ENCODE results near the gene SPCS2.
"Not testable (repeated sequence)": the region's sequence is repeated elsewhere in the genome, so short reads cannot be mapped to it uniquely, and the experiment has no call there.

SPCS2 gene

DNA sequence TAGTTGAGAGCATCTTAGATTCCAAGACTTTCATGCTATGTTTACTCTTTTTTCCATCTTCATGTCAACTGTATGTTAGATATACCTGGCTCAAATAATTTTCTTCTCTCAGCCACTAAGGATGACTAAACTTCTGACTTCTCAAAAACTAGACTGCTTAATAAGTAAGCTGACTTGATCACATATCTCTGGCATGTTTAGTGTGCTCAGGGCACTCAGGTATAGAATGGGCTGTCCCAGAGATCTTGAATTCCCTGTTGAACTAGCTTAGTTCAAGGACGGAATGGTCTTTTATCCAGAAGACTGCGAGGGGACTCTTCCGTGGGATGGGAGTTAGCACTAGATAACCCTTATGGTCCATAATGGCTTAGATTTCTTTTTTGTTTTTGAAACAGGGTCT is 52.6 kb downstream of the SPCS2 start:
- DNase-seq (ENCODE audit: low read depth in 2 of 2): no peak

- DNase-seq (ENCODE audit: low read depth in 2 of 2): no peak
Measured at GRCh38 chr11:75002516-75002915, 53.5 kb downstream of the SPCS2 start.

GRCh38 chr11:75004215-75004614 is 55.1 kb downstream of the SPCS2 start:
- DNase-seq (ENCODE audit: low read depth in 2 of 2): no peak

DNA sequence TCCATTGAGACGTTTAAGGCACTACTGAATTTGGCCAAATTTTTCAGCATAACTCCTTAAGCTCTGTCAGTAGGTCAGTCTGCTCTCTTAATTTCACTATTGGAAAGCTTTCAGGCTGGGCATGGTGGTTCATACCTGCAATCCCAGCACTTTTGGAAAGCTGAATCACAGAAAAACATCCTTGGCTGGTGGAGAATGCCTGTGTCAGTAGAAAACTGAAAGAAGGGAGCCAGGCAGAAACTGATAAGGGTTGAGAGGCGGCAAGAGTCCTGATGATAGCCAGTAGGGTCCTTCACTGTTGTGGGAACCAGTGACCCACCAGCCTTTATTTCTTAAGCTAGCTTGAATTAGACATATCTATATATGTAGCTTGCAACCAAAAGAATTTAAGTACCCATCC is 62.3 kb downstream of the SPCS2 start:
- no peak for DNase-seq (ENCODE audit: low read depth in 2 of 2)

GRCh38 chr11:75011872-75012271 is 62.8 kb downstream of the SPCS2 start:
- no peak for DNase-seq (ENCODE audit: low read depth in 2 of 2)

GRCh38 chr11:75013051-75013450 is 64.0 kb downstream of the SPCS2 start:
- no peak for DNase-seq (ENCODE audit: low read depth in 2 of 2)

- no peak for DNase-seq (ENCODE audit: low read depth in 2 of 2)
Measured at GRCh38 chr11:75014129-75014528, 65.1 kb downstream of the SPCS2 start.

GRCh38 chr11:75019200-75019599 is 70.1 kb downstream of the SPCS2 start:
- DNase-seq (ENCODE audit: low read depth in 2 of 2): not testable (repeated sequence)

DNA sequence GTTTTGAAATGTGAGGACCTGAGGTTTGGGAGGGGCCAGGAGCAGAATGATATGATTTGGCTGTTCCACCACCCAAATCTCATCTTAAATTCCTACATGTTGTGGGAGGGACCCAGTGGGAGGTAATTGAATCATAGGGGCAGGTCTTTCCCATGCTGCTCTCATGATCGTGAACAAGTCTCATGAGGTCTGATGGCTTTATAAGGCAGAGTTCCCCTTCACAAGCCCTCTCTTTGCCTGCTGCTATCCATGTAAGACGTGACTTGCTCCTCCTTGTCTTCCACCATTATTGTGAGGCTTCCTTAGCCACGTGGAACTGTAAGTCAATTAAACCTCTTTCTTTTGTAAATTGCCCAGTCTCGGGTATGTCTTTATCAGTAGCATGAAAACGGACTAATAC is 71.3 kb downstream of the SPCS2 start:
- not testable (repeated sequence) for DNase-seq (ENCODE audit: low read depth in 2 of 2)

DNA sequence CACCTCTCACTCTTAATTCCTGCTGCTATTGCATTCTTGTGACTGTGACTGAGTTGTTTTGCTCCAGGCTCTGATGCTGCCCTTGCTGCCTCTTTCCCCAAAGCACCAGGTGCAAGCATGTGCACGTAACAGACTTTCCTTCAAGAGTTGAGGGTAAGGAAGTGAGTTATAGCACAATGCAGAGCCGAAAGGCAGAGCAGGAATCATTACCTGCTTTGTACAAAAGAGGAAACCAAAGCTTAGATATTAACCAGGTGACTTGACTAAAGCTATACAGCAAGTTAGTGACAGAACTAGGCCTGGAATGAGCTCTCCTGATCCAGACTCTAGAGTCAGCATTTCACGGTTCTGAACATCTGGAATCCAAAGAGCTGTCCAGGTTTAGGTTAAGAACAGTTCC is 73.2 kb downstream of the SPCS2 start:
- no peak for DNase-seq (ENCODE audit: low read depth in 2 of 2)

DNA sequence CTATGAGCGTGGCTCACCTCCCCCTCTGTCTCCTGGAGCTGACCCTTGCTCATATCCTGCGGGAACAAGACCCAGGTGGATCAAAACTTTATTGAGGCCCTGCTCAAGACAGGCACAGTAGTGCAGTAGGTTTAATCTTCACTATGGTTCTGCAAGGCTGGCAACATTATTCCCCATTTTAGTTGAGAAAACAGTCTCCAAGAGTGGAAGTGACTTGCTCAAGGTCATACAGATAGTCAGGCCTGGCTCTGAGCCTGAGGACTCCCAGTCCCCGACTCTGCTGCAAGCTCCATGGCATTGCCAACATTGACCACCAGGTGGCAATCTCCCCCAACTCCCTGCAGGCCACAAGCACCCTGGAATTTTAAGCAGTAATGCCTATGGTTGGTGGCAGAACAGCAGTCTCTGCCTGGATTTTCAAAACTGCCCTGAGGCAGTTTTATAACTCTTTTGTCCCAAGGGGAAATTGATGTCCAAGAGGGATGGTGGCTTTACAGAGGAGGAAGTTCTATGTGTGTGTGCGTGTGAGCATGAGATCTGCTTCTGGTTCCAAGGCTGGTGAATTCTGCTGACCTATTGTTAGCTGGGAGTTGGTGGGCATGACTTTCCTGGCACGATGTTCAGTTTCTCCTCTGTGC is 73.8 kb downstream of the SPCS2 start:
- peak; percentile 48 to 77 for DNase-seq (ENCODE audit: low read depth in 2 of 2)

GRCh38 chr11:75023446-75024067 is 74.5 kb downstream of the SPCS2 start:
- DNase-seq (ENCODE audit: low read depth in 2 of 2): no peak

DNA sequence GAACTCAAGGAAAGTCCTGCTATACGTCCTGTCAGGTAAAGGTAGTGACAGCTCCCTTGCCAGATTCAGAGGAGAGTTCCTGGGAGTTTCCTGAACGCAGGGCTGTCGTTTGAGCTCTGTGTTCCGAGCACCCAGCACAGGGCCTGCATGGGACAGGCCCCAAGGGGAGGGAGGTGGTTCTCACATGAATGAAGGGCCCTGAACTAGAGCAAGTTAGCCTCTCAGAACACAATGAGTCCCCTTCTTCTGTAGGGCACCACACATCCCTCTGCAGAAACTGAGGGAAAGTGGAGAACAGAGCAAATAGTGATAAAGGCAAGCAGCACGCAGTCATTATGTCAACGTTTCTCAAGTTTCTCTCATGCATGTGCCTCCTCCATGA is 75.0 kb downstream of the SPCS2 start:
- DNase-seq (ENCODE audit: low read depth in 2 of 2): no peak

DNA sequence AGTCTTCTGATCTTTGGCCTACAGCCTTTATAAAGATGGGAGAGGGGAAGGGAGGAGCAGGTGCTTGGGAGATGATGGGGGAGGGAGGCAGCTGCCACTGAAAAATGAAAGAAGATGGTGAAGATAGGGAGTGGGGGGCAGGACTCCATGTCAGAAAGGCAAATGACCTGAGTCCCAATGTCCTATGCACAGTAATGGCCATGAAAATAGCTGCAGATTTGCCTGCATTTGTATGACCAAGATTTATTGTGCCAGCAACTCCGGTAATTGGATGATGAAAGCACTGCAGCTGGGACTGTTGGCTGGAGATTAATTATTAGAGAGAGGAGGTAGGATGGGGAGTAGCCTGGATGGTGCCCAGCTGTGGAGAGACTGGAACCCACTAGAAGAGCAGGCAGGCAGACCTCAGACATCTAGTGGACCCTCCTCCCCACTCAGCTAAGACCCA is 75.7 kb downstream of the SPCS2 start:
- no peak for DNase-seq (ENCODE audit: low read depth in 2 of 2)

- DNase-seq (ENCODE audit: low read depth in 2 of 2): no peak
Measured at GRCh38 chr11:75025561-75025960, 76.5 kb downstream of the SPCS2 start.

DNA sequence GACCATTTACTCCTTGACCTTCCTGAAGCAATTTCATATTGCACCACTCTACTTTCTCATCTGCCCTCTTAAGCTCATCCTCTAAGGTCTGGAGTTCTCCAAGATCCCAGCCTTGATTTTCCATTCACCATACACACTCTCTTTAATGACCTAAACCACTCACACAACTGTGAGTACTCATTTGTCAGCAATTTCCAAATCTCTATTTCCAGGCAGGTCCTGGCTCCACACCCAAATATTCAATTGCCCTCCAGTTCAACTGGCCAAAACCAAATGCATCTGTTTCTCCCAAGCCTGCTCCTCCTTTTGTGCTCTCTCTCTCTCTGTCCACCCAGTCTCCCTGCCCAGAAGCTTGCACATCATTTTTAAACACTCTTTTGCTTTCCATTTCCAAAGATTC is 79.3 kb downstream of the SPCS2 start:
- no peak for DNase-seq (ENCODE audit: low read depth in 2 of 2)

Measured in stimulated activated CD4-positive, alpha-beta T cell treated with anti-CD3 and anti-CD28 coated beads, Interleukin-12 subunit alpha, Interleukin-12 subunit beta, amount 100 ng/mL, for 24 hours (primary cell).